Astrocyte of the hippocampus (primary cell): ENCODE measurements around the gene GPR82.
"Not testable (repeated sequence)": the region's sequence is repeated elsewhere in the genome, so short reads cannot be mapped to it uniquely, and the experiment has no call there.

ENCODE experiments used
- DNase-seq: peaks from one replicate; pipeline ENCODE4 v3.0.0; 2011; ENCODE audit warnings: low read depth, low spot score

GPR82 gene

DNA sequence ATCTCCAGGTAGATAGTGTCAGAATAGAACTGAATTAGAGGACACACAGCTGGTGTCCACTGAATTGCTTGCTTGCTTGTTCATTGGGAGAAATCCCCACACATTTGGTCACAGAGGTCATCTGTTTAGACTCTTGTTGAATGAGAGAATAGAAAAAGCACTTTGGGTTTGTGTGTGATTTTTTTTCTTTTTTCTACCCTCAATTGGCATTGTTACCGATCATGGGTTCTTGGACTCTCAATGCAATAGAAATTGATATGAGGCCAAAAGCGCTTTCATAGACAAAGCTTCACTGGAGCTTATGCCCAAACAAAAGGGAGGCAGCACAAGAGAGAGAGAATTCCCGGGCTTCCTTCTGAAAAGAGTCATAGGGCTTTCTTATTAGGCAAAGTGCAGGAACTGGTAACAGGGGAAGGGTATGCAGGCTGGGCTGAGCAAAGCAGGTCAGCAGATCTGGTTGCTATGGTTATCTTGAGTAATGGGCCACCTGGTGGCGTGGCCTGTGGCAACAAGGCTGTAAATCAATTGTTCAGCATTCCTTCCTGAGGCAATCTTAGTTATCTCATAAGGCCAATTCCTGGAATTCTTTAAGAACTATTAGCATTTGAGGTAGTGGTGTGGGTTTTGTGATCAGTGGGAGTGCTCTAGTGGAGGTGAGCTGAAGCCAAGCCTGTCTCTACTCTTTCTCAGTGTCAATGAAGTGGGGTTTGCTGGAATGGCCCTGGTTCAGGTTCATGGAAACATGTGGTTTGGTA is 5.3 kb upstream of the GPR82 start:
- DNase-seq: peak; percentile 50

DNA sequence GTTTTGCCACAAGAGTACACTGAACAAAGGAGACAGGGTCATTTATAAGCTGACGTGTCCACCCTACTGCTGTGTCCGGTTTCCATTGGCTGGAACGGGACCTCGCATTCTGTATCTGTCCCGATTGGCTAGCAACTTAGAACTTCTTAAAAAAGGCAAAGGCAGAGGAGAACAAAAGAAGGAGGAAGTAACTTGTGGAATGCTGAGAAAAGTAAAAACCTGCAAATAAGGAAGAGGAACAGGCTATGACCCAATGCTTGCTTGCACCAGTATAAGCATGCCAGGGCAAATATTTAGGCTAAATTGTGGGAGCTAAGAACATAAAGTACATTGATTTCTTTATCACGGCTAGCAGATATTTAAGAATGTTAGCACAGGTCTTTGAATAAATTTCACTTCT is 4.4 kb upstream of the GPR82 start:
- DNase-seq: not testable (repeated sequence)

DNA sequence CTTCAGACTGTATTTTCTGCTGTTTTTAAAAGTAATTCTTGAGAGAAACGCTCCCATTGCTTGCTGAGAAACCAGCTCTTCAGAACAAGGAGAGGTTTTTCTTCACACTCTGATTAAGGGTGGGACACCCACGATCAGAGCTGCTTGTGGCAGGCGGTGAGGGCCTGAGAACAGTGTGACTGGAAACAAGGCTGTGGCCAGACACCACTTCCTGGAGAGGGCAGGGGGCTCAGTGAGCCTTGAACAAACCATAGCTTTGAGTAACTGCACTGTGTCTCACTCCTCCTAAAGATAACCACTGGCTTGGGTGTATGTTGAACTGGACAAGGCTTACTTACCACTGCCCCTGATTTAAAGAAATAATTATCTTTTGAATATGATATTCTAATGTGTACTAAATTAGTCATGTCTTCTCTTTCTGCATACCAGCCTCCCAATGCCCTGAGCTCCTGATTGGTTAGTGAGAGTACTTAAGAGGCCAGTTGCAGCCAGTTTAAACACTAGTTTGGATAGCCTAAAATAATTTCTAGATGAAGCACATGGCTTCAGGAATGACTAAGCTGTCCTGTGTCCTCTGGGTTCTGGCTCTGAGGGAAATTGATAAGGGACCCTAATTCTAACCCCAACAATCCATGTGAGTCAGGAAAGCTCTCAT is 3.7 kb upstream of the GPR82 start:
- DNase-seq: no peak

DNA sequence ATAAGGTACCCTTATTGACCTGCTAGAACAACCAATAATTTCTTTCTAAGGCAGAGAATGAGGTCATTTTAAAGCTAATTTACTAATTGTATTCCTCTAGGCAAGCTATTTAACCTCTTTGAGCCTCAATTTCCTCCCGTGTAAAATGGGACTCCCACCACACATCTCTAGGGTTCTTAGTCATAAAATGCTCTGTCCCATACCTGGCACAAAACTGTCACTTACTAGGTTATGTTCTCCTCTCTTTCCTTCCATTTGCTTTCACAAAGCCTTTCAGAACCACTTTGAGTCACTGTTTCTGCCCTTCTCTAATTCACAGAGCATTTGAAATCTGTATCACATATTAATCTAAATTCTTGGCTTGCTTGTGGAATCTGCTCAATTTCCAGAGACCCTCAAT is 2.4 kb upstream of the GPR82 start:
- no peak for DNase-seq

DNA sequence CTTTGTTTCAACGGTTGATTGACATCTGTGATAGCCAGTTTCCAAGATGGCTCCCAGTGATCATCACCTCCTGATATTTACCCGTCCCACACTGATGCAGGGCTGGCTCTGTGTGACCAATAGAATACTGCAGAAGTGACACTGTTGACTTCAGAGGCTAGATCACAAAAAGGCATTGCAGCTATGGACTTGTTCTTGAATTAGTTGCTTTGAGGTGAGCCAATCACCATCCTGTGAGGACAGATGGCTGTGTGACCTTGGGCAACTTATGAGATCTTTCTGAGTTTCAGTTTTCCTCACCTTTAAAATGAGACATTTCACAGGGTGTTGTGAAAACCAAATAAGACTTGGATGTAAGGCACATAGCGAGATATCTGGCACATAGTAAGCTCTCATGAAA is 1.8 kb upstream of the GPR82 start:
- DNase-seq: no peak

DNA sequence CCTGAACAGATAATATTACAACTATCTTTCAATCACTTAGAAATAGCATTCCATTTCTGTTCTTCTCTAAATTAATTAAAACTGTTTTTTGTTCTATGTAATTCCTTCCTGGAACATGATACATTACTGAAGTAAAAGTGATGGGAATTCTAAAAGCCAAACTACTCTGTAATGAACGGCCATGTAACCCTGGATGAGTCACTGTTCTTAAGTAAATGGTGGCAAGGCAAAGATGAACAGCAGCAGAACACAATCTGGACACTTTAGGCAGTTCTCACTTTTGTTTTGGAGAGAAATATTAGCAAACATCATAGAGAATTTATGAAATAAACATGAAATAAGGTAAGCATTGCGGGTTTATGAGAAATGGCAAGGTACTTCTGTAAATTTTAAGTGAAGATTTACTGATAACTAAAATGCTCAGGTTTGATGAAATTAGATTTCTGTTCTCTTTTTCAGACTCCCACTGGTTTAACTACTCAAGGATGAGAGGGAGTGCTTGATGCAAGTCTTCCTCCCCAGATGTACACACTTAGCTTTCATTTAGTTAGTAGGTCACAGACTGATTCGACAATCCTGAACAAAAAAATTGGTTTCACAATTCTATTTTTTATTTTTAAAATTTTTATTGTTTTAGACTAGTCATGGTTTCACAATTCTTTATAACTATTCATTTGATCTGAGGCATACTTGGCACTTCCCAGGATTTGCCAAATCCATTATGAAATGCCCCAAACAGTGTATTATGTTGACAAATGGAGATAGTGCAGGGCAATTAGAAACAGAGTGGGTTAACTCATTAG is 964 bp upstream of the GPR82 start:
- DNase-seq: no peak

DNA sequence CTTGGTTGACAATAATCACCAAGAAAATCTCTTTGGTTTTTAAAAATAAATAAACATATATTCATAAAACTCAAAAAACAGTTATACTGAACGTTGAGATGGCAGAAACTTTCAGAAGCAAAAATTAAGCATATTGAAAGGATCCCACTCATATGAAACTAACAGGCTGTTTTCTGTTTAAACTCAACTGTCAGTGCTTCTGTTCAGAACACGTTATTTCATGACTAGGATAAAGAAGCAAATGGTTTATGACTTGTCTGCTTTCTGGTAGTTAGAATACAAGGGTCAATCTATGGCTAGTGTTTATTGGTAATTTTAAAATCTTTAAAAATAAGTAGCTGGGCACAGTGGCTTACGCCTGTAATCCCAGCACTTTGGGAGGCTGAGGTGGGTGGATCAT is 4.1 kb downstream of the GPR82 start:
- no peak for DNase-seq

DNA sequence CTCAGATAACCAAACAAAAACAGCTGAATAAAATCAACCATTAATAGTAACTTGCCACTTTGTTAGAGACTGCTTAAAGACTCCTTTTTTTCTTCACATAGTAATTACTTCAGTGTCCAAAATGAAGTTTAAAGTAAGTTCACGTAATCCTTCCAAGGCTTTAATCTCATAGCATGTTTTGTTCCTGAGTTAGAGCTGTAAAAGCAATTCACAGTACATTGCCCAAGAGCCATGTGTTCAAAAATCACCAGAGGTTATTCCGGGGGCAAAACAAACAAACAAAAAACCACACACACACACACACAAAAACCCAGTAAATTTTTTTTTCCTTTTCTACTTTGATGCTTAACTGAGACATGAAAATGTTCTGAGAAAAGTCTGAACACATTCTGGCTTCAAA is 6.1 kb downstream of the GPR82 start:
- DNase-seq: peak; percentile 20

DNA sequence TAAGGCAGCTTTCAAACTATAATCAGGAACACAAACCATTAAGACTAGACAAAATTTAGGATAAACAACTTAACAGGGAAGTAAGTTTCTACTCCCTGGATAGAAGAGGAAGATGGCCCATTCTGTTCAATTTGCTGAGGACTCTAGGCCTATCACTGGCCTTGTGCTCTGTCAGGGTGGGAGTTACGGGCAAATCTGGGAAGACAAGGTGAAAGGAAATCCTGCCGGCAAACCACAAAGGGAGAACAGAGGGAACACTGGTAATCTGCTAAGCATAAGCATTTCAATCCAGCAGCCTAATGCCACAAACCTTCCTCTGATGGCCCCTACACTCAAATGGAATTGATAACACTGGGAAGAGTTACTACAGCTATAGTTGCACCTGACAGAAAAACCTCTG is 8.3 kb downstream of the GPR82 start:
- DNase-seq: no peak

DNA sequence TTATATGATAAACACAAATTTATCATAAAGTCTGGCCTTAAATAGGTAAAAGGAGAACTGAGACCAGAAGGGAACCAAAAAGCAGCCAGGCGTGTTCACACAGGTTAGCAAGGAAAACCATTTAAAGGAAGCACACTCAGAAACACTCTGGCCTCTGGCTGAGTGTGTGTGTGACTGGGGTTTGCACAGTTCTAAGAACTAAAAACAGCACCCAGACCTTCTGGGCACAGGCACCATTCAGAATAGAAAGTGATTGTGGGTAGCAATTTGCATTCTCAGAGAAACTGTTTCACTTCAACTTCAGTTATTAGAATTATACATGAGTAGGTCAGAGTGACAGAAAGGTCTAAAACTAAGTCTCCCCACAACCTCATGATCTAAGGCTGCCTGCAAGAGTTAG is 10.0 kb downstream of the GPR82 start:
- DNase-seq: no peak

DNA sequence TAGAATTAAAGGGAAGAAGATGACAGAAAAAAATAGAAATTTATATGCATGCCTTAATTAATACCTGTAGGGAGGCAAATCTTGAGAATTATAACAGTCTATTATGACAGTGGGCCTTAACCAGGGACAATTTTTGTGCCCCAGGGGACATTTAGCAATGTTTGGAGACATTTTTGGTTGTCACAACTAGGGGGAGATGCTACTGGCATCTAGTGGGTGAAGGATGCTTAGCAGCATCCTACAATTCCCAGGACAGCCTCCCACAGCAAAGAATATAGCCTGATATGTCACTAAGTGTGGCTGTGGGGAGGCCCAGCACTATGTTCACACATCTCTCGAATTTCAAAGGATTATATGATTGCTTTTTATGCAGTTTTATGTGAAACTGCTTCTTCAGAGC is 10.5 kb downstream of the GPR82 start:
- DNase-seq: peak; percentile 13

DNA sequence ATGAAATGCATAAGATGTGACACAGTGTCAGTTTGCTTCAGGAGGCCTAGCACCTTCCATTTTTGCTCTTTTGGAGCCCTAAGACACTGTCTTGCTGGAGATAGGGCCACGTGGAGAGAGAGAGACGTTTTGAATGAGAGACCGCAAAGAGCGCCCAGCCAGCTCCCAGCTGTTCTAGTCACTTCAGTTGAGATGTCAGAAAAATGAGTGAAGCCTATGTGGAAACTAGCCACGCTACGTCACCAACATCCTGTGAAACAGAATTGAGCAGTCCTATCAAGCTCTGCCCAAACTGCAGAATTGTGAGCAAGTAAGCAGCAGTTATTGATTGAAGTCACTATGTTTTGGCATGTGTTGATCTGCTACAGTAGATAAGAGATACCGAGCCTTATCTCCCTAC is 13.1 kb downstream of the GPR82 start:
- no peak for DNase-seq

DNA sequence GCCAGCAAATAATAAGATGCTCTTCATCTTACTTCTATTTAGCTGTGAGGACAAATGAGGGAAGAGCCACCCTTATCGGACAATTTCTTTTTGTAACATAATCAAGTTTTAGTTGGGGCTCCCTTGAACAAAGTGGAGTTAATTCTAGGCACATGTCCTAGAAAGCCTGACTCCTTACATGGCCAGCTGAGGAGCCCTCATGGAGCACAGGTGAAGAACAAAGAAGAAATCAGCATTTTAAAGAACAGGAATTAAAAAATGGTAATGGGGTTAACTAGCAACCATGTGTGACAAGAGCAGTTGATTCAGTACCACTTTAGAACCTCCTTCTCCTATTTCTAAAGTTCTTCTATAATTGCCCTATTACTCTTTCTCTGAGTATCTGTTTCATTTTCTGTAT is 15.9 kb downstream of the GPR82 start:
- DNase-seq: no peak

DNA sequence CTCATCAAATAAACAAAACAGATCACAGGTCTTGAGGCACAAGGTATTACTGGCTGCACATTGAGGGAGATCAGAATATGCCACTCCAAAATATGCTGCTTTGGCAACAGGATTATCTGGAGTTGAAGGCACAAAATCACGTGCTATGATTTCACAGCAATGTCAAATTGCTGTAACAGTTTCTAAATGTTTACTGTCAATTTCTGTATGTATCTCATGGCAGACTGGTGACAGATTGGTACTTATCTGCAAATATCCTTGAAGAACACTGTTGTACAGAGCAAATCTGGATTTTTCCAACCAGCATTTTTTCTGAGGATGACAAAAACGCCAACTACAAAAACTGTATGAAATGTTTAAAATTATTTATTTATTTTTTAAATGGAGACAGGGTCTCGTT is 26.7 kb downstream of the GPR82 start:
- DNase-seq: no peak

DNA sequence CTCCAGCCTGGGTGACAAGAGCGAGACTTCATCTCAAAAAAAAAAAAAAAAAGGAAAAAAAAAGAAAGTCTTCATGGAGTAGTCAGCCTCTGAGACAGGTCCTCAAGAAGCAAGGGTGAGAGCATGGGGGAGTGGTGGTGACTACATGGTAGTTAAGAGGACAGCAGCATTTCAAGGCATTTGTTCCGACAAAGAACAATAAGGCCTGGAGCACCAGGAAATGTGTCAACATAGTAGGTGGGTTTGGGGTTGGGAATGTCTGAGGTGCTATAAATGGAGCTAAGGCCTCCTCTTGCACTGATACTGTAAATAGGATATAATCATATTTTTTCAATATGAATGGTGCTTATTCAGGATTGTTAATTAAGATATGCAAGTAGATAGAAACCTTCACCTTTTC is 34.4 kb downstream of the GPR82 start:
- DNase-seq: no peak

DNA sequence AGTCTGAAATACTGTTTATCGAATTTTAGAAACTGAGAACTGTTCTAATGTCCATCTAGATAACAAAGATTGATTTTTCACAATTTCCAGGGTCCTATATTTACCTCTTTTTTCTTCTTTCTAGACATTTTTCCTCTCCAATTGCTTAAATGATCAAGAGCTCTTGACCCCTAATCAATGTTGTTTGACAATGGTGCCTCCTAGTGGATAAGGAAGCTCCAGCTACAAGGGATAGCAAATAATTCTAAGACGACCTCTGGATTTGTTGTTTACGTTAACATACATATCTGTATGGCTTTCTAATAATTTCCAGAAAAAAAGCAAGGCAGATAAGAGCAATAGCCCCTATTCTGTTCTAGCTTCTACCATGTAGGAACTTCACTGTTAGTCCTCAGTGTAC is 35.8 kb downstream of the GPR82 start:
- peak; percentile 13 for DNase-seq

DNA sequence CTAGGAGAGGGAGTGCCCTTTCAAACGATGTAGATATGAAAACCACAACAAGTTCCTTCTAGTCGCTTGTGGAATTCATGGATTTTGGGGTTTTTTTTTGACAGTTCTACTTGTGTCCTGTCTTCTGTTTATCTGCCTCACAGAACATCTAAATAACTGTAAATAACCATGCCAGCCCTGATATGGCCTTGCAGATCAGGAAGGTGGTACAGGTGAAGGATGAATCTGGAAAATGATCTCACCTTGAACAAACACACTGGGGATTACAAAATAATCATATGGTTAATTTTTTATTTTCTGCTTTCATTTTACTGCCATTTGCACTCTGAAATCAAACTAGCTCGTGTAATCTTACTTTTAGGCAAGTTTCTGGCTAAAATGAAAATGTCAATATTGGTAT is 37.2 kb downstream of the GPR82 start:
- no peak for DNase-seq

DNA sequence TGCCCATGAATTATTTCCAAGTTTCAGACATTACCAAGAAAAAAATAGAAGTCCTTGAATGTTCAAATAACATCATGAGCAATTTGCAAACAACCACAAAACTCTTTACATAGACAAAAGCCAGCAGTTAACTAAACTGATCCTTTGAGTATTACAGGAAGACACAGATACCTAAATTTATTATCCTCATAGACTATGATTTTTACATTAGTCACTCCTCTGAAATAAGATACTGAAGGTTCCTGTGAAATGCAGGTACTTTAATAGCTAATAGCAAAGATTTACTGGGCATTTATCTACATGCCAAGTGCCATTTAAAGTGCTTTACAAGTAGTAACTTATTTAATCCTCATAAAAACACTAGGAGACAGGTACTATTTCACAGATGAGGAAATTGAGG is 37.7 kb downstream of the GPR82 start:
- no peak for DNase-seq

DNA sequence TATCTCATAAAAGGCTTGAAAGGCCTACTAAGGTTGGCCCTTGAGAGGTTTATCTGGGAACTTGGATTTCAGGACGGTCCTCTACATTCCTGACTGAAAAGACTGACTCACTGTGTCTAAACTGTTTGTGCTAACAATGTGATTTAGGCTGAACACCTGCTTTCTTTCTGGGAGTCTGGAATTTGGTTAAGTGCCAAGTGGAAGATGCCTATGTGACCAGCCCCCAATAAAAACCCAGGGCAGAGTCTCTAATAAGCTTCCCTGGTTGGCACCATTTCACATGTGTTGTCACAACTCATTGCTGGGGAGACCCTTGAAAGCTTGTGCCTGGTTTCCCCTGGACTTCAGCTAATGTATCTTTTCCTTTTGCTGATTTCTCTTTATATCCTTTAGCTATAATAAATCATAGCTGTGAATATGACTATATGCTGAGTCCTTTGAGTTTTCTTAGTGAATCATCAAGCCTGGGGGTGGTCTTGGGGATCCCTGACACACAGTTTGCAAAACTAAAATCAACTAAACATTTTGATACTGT is 55.1 kb downstream of the GPR82 start:
- DNase-seq: peak; percentile 50
